Cardiac septum (tissue), 1 donor: ENCODE data around the gene VPS37B. TPM values are rescaled to one million over a fixed set of nuclear protein-coding genes. Genes with fewer than 3 reads are reported as not detected.
"Not testable (repeated sequence)": the region's sequence is repeated elsewhere in the genome, so short reads cannot be mapped to it uniquely, and the experiment has no call there.

ENCODE experiments used
- DNase-seq: peaks from one replicate; pipeline ENCODE4 v3.0.0-alpha.2; 2020; ENCODE audit warnings: low spot score
- intact Hi-C: fragments of 100-400 bp; cut with DNase I; formaldehyde crosslinking; loops from one replicate; pipeline ENCODE4 v1.14.0; 2022
- total RNA-seq: library from RNA; stranded (reverse); fragmentation: NEBNext Ultra II Directional; extraction: Animal tissue kit (Norgen Biotek cat#: 25700); gene quantifications from one replicate; pipeline ENCODE4 v1.2.1, GENCODE V29; 2021
- donor health status: DM: no; HTN: no; CAD: no.

VPS37B gene
- total RNA-seq, 1 donor from 2014 or later = 16.8 TPM

DNA sequence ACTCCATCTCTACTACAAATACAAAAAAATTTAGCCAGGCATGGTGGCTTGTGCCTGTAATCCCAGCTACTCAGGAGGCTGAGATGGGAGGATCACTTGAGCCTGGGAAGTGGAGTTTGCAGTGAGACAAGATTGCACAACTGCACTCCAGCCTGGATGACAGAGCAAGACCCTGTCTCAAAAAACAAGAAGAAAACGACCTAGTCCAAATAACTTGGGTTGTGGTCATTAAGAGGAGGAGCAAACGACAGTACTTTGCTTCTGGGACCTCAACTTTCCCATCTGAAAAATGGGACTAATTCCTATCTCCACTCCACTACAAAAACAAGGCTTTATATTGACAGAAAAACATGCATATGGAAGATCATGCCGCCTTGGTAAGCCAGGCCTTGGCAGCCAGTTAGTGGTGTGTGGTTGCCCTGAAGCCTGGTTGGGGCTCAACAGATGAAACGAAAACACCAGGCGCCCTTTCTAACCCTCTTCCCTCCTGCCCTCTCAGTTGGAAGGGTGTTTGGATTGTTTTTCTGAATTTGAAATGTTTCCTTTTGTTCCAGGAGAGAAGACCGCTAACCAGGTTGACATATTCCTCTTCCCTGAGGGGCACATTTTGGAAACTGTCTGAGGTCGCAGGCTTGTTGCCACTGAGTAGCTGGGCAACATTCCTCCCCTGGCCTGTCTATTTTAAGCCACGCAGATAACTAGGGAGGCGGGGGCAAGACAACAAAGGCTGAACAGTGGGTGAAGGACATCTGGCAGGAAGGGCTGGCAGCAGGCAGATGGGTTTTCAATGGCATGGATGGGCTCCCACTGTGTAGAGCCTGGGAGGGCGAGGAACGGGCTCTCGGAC lies 13.7 kb upstream of the VPS37B start:
- intact Hi-C loops = no loop called here
- DNase-seq = peak; percentile 78

DNA sequence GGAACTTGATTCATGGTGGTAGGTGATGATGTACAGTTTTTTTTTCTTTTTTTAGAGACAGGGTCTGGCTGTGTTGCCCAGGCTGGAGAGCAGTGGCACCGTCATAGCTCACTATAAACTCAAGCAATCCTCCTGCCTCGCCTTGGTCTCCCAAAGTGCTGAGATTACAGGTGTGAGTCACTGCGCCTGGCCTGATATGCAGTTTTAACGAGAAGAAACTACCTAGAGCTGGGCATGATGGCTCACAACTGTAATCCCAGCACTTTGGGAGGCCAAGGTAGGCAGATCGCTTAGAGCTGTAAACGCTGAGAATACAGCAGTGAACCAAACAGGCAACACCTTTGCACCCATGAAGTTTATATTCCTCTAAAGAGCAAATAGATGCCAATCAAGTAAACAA lies 13.0 kb upstream of the VPS37B start:
- no peak for DNase-seq
- intact Hi-C loops = no loop called here

DNA sequence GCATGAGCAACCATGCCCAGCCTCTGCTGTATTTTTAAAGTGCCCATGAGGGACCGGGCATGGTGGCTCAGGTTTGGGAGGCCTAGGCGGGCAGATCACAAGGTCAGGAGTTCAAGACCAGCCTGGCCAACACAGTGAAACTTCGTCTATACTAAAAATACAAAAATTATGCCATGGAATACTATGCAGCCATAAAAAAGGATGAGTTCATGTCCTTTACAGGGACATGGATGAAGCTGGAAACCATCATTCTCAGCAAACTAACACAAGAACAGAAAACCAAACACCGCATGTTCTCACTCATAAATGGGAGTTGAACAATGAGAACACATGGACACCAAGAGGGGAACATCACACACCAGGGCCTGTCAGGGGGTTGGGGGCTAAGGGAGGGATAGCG lies 9.3 kb upstream of the VPS37B start:
- intact Hi-C loops, DNase-seq: not testable (repeated sequence)

DNA sequence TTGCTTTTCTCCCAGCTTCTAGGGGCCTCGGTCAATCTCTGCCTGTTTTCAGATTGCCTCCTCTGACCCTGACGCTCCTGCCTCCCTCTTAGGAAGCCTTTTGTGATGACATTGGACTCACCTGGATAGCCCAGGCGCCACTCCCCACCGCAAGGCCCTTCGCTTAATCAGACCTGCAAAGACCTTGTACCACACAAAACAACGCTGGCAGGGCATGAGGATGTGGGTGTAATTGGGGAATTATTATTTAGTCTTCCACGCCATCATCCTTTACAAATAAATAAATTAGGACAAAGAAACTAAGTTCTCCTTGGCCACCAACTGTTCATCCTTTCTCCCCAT lies 7.7 kb upstream of the VPS37B start:
- intact Hi-C loops = no loop called here
- DNase-seq = no peak

DNA sequence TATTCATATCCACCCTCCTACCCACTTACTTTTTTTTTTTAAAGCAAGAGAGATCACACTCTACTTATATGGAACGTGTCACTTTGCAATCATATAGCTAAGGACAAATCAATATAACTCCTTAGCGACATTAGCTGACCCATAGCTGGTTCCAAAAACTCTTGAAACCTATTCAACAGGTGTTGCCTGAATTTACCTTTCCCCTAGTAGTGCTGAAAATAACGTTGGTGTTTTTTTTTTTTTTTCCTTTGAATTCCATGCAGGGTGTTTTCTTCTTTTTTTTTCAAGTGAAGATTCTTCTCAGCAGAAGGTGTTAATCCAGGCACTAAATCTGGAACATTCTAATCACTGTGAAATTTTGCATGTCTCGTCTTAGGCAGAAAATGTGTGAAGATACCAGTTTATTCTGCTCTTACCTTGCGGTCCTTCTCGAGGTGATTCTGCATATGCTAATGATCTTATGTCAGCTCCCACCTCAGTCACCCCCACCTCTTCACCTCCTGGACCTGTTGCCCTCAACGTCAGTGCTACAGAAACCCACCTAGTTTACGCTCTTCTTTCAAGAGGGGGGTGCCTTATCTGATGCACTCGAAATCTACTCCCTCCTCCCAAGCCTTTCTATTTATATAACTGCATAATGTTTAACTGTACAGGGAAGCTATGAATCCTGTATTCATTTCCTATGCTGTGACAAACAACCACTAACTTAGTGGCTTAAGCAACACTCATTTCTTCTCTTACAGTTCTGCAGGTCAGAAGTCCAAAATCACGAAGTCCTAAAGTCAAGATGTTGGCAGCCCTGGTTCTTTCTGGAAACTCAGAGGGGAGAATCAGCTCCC lies 7.1 kb upstream of the VPS37B start:
- intact Hi-C loops = no loop called here
- no peak for DNase-seq

DNA sequence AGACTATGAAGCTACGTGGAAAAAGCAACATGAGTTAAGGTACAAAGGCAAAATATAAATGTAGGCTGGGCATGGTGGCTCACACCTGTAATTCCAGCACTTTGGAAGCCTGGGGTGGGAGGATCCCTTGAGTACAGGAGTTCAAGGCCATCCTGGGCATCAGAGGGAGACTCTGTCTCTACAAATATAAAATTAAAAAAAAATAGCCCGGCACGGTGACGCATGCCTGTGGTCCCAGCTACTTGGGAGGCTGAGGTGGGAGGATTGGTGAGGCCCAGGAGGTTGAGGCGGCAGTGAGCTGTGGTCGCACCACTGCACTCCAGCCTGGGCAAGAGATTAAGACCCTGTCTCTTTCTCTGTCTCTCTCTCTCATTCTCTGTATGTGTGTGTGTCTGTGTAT lies 4.0 kb upstream of the VPS37B start:
- DNase-seq = no peak
- intact Hi-C loops = loop anchor here (5.0 kb wide), 2 partner anchors 38 to 42 kb away; no protein-coding TSS in a partner anchor

DNA sequence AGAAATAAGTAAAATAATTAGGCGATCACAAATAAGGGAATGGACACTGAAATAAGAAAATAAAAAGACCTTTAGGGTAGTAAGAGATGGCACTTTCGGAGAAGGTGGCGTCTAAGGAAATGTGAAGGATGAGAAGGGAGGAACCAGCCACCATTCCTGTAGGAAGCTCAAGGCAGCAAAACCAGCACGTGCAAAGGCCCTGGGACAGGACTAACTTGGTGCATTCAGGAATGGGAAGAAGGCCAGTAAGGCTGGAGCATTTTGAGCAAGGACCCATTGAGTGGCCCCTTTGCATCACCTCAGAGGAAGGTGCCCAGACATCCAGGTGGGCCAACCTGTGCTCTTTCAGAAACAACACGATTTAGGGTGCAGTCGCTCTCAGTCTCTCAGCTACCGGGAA lies 738 bp upstream of the VPS37B start:
- intact Hi-C loops = loop anchor here (5.0 kb wide), 2 partner anchors 34 to 46 kb away; no protein-coding TSS in a partner anchor
- no peak for DNase-seq

DNA sequence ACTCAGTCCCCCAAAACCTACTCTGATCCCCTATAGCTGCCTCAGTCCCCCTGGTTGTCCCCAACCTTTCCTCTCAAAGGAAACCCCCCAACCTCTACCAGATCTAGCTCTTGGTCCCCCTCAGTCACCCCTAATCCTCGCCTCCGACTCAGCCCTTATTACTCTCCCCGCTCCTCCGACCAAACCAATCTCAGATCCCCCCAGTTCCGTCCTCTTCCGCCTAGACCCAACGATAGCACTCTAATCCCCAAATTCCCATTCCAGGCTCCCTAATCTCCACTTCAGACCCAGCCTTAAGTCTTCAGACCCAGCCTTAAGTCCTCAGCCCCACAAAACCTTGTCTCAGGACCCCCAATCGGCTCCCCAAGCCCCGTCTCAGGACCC lies 612 bp downstream of the VPS37B start:
- intact Hi-C loops = loop anchor here (5.0 kb wide), 2 partner anchors 33 to 47 kb away; no protein-coding TSS in a partner anchor
- no peak for DNase-seq

DNA sequence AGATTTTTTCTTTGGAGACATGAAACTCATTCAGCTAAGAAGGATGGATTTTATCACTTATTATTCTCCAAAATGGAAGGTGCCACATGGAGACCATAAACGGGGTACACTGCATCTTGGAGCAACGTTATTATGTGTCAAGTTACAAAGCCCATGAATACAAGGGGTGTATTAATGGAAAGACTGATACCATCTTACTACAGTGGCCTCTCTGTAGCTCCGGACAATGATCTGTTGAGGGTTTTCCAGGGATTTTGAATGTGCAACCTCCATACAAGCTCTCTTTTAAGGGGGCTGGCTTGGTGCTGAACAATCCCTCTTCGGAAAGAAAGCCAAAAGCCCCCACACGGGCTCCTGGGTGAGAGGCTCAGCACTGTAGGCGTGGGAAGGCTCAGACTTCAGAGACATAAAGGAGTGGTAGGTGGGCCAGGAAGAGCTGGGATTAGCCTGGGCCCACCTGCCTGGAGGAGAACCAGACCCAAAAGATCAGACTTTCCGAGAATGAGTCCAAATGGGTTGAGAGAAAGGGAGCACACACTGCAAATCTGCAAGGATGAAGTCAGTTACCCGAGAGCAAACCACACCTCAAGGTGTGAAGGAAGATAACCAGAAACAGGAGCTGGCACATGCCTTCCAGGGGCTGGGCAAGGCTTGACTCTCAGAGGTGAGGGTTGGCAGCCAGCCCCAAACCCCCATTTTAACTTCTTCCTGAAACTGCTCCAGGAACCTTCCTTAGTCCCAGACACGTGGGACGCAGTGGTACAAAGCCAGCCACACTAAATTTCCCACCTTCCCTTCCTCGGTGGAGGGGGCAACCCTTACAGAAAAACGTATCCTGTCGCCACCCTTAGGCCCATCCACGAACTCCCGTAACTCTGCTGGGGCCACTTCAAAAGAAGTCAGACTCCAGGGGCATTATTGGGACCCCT lies 1.5 kb downstream of the VPS37B start:
- no peak for DNase-seq
- intact Hi-C loops = loop anchor here (5.0 kb wide), 2 partner anchors 32 to 48 kb away; no protein-coding TSS in a partner anchor

DNA sequence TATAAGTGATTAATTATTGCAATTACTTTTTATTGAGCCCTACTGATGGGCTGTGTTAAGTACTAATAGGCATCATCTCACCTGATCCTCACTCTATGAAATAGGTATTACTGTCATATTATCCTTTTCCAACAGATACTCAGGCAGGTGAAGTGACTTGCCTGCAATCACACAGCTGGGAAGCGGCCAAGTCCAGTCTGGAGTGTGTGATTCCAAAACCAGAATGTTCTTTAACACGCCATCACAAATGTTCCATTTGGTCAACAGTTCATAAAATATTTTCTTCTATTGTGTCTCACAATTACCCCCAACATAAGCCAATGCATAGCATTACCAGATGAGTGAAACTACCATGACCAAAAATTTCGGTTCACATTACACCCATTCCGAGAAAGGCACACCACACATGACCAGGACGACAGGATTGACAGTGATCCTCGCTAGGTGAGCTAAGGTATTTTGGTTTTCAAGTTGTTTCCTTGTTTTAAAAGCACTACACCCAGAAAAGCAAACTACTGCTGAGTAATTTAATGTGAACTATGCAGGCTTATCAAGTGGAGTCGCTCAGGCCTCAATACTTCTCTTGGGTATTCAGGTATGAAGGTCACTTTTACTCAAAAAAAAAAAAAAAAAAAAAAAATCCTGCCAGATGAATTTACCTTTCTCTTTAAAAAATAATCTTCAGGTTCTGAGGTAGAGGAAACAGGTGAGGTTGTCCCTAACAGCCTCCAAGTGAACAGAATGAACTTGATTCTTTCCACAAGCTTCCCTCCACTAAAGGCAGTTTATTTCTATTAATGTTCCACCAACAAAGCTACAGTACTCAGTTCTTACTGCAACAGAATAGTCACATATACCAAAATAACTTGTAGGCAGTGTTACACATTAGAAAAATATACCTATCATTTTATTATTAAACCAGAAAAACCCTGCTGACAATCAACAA lies 2.4 kb downstream of the VPS37B start:
- intact Hi-C loops = no loop called here
- no peak for DNase-seq

DNA sequence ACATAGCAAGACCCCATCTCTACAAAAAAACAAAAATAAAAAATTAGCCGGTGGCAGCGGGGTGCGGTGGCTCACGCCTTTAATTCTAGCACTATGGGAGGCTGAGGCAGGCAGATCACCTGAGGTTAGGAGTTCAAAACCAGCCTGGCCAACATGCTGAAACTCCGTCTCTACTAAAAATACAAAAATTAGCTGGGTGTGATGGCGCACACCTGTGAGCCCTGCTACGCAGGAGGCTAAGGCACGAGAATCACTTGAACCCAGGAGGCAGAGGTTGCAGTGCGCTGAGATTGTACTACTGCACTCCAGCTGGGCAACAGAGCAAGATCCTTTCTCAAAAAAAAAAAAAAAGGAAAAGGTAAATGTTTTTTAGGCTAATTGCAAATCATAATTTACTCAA lies 3.2 kb downstream of the VPS37B start:
- DNase-seq, intact Hi-C loops: not testable (repeated sequence)

DNA sequence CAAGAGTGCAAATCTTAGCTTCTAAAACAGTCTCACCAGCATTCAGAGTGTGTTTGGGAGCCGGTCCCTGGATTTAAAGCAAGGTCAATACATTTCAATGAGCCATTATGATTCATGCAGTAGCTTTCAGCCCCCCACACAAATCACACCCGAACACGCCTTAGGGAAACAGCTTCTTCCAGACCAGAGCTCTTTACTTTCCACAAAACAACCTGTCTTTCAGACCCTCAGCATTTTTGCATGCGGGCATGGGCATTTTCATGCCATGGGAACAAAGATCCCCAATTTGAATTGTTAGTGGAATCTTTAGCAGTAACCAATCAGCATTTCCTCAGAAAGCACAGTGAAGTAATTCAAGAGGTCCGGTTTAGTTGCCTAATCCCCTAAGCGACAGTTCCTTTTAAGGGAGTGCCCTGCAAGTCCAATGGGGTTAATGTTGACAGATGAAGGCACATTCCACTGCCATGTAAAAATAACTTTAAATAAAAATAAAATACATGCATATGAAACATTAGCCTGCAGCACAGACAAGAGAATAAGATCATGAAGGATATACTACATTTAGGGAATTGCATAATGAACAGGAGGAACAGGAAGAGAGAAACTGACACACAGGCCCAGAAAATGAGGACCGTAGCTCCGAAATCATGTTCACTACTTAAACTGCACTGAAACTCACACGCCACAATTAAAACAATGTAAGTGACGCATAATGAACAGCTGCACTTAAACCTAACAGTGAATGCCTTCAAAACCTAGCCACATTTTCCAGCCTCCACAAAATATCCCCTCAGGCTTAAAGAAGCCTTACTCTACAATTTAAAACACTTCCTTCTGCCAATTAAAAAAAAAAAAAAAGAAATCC lies 4.0 kb downstream of the VPS37B start:
- intact Hi-C loops = no loop called here
- DNase-seq = no peak

DNA sequence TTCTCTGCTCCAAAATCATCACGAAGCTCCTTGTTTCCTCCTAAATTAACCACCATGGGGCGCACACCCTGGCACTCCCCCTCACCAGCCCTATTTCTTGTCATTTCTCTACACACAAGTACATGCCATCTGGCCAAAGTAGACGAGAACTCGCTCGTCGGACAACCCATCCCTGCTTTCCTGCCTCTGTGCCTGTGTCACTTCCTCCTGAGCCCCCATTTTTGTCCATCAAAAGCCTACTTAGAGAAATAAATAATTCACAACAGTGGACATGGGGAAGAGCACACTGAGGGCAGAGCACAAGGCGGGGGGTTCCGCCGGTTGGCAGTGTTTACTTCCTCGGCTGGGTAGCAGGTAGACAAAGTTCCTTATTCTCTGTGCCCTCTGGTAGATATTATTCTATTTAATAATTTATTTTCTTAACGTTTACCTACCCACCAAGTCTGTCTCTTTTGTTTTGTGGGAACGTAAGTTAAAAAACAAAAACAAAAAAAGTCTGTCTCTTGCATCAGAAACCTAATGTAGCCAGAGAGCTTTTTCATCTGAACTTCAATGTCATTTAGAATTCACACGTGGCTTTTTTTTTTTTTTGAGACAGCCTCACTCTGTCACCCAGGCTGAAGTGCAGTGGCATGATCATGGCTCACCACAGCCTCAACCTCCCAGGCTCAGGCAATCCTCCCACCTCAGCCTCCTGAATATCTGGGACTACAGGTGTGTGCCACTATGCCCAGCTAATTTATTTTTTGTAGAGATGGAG lies 6.0 kb downstream of the VPS37B start:
- intact Hi-C loops = loop anchor here (2.0 kb wide), 1 partner anchor 17 kb away; no protein-coding TSS in a partner anchor

DNA sequence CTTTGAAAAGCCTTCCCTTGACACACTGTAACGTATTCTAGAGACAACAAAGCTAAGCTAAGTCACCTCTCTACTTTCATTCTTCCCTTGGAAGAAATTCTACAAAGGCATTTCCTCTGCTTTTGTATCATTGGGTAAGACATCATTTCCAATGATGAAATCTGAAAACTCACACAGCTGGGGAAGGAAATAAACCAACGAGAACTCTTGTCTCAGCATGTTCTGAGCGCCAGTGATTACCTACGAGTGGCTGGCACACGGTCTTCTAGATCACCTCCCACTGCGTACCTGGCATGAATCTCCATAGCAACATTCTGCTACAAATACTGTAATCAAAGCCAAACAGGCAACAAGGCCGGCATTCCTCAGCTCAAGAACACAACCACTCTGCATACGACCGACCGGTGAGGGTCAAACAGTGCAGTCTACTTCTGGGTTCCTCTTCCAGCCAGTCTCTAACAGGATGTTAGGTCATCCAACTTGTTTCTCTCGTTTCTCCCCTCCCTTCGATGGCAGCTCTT lies 7.6 kb downstream of the VPS37B start:
- intact Hi-C loops = loop anchor here (2.0 kb wide), 1 partner anchor 15 kb away; no protein-coding TSS in a partner anchor
- peak; percentile 81 for DNase-seq

More for the DNA sequence above, 6.0 kb downstream of the VPS37B start:
- DNase-seq = peak; percentile 69

DNA sequence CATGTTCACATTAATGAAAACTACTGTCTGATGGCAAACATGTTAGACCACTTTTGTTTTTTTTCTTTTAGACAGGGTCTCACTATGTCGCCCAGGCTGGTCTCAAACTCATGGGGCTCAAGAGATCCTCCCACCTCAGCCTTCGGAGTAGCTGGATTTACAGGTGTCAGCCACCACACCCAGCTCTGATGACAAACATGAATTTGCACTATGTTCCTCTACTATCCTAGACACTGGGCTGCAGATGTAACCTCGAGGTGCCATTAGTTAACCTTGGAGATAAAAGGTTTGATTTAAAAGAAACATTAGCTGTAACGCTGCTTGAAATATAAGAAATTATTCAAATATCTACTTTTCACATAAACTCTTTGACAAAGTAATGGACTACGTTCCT lies 8.1 kb downstream of the VPS37B start:
- DNase-seq = no peak
- intact Hi-C loops = loop anchor here (2.0 kb wide), 1 partner anchor 15 kb away; no protein-coding TSS in a partner anchor
